Endothelial cell (in vitro differentiated cells): ENCODE results near the gene METTL23. TPM values are rescaled to one million over a fixed set of nuclear protein-coding genes. Genes with fewer than 3 reads are reported as not detected.

Experiments used
- DNase-seq: peaks from one replicate; pipeline ENCODE4 v3.0.0; 2021; ENCODE audit warnings: low spot score
- H3K27ac Mint-ChIP-seq: one replicate; pipeline ENCODE4 v1.8.0; 2021; ENCODE audit warnings: mixed read lengths, inconsistent platforms; ENCODE audit not compliant: unreplicated experiment
- H3K27me3 Mint-ChIP-seq: one replicate; pipeline ENCODE4 v1.8.0; 2021; ENCODE audit warnings: mild to moderate bottlenecking, moderate library complexity, mixed read lengths, inconsistent platforms; ENCODE audit not compliant: unreplicated experiment
- H3K36me3 Mint-ChIP-seq: one replicate; pipeline ENCODE4 v1.8.0; 2021; ENCODE audit warnings: mild to moderate bottlenecking, low read depth, mixed read lengths, inconsistent platforms; ENCODE audit not compliant: unreplicated experiment
- H3K4me1 Mint-ChIP-seq: one replicate; pipeline ENCODE4 v1.8.0; 2021; ENCODE audit warnings: mild to moderate bottlenecking, mixed read lengths, inconsistent platforms; ENCODE audit not compliant: unreplicated experiment
- H3K4me3 Mint-ChIP-seq: one replicate; pipeline ENCODE4 v1.8.0; 2021; ENCODE audit warnings: mild to moderate bottlenecking, mixed read lengths, inconsistent platforms; ENCODE audit not compliant: unreplicated experiment
- H3K9me3 Mint-ChIP-seq: one replicate; pipeline ENCODE4 v1.8.0; 2021; ENCODE audit warnings: mixed read lengths, inconsistent platforms; ENCODE audit not compliant: unreplicated experiment
- CTCF ChIP-seq: fragments of 200-600 bp; sonication (generic); IDR thresholded peaks from one replicate; pipeline ENCODE4 v1.5.0; 2021; ENCODE audit warnings: antibody characterized with exemption; ENCODE audit not compliant: unreplicated experiment
- total RNA-seq: library from RNA; stranded (reverse); fragmentation: NEBNext Ultra II Directional; extraction: Animal tissue kit (Norgen Biotek cat#: 25700); gene quantifications from one replicate; pipeline ENCODE4 v1.2.1, GENCODE V29; 2021; ENCODE audit not compliant: unreplicated experiment

Gene METTL23
- total RNA-seq, 1 donor from 2014 or later, result 30.5 TPM

GRCh38 chr17:76715496-76715830 is 11.2 kb upstream of the METTL23 start:
- no peak for TF ChIP-seq CTCF
- peaks cover 8% of the 10 kb centered on the region for H3K4me1 Mint-ChIP-seq
- H3K4me3 Mint-ChIP-seq, result no peak overlapping the region
- no peak for DNase-seq
- peaks cover 2% of the 10 kb centered on the region for H3K27me3 Mint-ChIP-seq
- H3K27ac Mint-ChIP-seq, result no peak overlapping the region
- peaks cover 39% of the 10 kb centered on the region for H3K36me3 Mint-ChIP-seq
- no peaks in the 10 kb centered on the region for H3K9me3 Mint-ChIP-seq

GRCh38 chr17:76716146-76716838 is 10.3 kb upstream of the METTL23 start:
- peaks cover 43% of the 10 kb centered on the region for H3K36me3 Mint-ChIP-seq
- peaks cover 2% of the 10 kb centered on the region for H3K27me3 Mint-ChIP-seq
- no peak for TF ChIP-seq CTCF
- H3K4me1 Mint-ChIP-seq, result peaks cover 6% of the 10 kb centered on the region
- H3K4me3 Mint-ChIP-seq, result no peak overlapping the region
- H3K27ac Mint-ChIP-seq, result no peak overlapping the region
- DNase-seq, result no peak
- H3K9me3 Mint-ChIP-seq, result no peaks in the 10 kb centered on the region

- no peak for TF ChIP-seq CTCF
- Mint-ChIP-seq H3K27ac (no peak overlapping the region), H3K4me1 (peaks cover under 1% of the 10 kb centered on the region), H3K9me3 (no peaks in the 10 kb centered on the region), H3K4me3 (no peak overlapping the region), H3K36me3 (peaks cover 49% of the 10 kb centered on the region), H3K27me3 (peaks cover 2% of the 10 kb centered on the region)
- no peak for DNase-seq
Observed at GRCh38 chr17:76716839-76717215, 9.8 kb upstream of the METTL23 start.

- Mint-ChIP-seq H3K36me3 (peaks cover 47% of the 10 kb centered on the region), H3K4me3 (no peak overlapping the region), H3K27ac (no peak overlapping the region), H3K4me1 (no peaks in the 10 kb centered on the region), H3K9me3 (no peaks in the 10 kb centered on the region), H3K27me3 (peaks cover 2% of the 10 kb centered on the region)
- DNase-seq, result no peak
- TF ChIP-seq CTCF, result no peak
Observed at GRCh38 chr17:76718516-76718915, 8.1 kb upstream of the METTL23 start.

- Mint-ChIP-seq H3K27ac (no peak overlapping the region), H3K4me1 (peaks cover 2% of the 10 kb centered on the region), H3K36me3 (peaks cover 35% of the 10 kb centered on the region), H3K4me3 (no peak overlapping the region), H3K9me3 (no peaks in the 10 kb centered on the region), H3K27me3 (peaks cover 2% of the 10 kb centered on the region)
- TF ChIP-seq CTCF, result no peak
- DNase-seq, result no peak
Observed at GRCh38 chr17:76720211-76720610, 6.4 kb upstream of the METTL23 start.
